ENCODE results near the gene THBS2. TPM values are rescaled to one million over a fixed set of nuclear protein-coding genes. Genes with fewer than 3 reads are reported as not detected.

The THBS2 gene
- total and polyA plus RNA-seq, 2 donors (not counting 3 experiments of a cell fraction or from before 2014, with no cell fraction given): 0.08 TPM; not detected in 1

DNA sequence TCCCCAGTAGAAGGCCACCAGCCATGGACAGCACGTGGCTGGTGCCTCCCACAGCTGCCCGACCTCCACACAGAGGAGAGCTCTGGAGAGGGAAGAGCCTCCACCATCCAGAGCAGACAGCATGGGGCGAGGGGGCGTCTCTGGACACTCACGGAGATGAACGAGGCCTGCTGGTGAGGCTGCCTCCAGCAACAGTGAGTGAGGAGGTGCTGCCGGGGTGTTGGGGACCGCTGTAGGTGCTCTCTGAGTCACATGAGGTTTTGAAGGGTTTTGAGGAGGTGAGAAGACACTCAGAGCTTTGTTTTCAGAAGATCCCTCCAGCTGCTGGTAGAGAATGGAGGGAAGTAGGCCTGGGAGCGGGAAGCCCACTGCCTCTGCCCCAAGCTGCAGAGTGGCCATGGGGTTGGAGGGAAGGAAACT, 65.6 kb downstream of the THBS2 start:
- H3K79me2 ChIP-seq (ENCODE audit: control insufficient read depth, insufficient read depth, low read length): no peaks in the 10 kb centered on the region
- dilution Hi-C loops (cut with MboI; ENCODE audit: extremely low pct_ligation_motif_present, low sequenced_read_pairs): no loop called here
- H3K4me2 ChIP-seq (ENCODE audit: insufficient read depth, low read length): no peak overlapping the region
- FAIRE-seq: no peak
- no peaks in the 10 kb centered on the region for H4K20me1 ChIP-seq (replicated peaks; ENCODE audit: control insufficient read depth, extremely low read depth, insufficient read depth, low read length)
- POLR2A ChIA-PET: no interaction called here
- BruUV-seq (replicated peaks): no TSS peak
- H2AFZ ChIP-seq (ENCODE audit: low read depth, low read length): no peak overlapping the region
- H3K4me1 ChIP-seq (ENCODE audit: control insufficient read depth, extremely low read depth, insufficient read depth, low read length): no peaks in the 10 kb centered on the region
- no peaks in the 10 kb centered on the region for H3K9me1 ChIP-seq (replicated peaks; ENCODE audit: control insufficient read depth, extremely low read depth, insufficient read depth, low read length)
- DNase-seq (ENCODE audit: low read depth, low spot score): no peak
- no peaks in the 10 kb centered on the region for H3K27me3 ChIP-seq (ENCODE audit: control insufficient read depth in 2 of 2, insufficient read depth in 2 of 2, low read length in 2 of 2)
- H3K27ac ChIP-seq (ENCODE audit: insufficient read depth, low read depth, low read length): no peak overlapping the region
- H3K36me3 ChIP-seq (ENCODE audit: control insufficient read depth in 2 of 2, extremely low read depth in 1 of 2, insufficient read depth in 2 of 2, low read length in 2 of 2): no peaks in the 10 kb centered on the region
- no peak overlapping the region for H3K4me3 ChIP-seq (replicated peaks in 1 of 3; ENCODE audit: insufficient read depth in 1 of 3, low read depth in 1 of 3, low read length in 3 of 3)
- CTCF ChIA-PET: no interaction called here
- intact Hi-C loops (cut with micrococcal nuclease): no loop called here
- H3K9ac ChIP-seq (replicated peaks; ENCODE audit: extremely low read depth, insufficient read depth, low read length): no peak overlapping the region
- H3K9me3 ChIP-seq (replicated peaks; ENCODE audit: control insufficient read depth, insufficient read depth, low read length): no peaks in the 10 kb centered on the region
- TF ChIP-seq EZH2 (IDR thresholded peaks at IDR 0.05; ENCODE audit: borderline replicate concordance, low read depth, low read length, severe bottlenecking) (no peak), POLR2AphosphoS5 (IDR thresholded peaks at IDR 0.05; ENCODE audit: insufficient read depth, low read depth, low read length) (no peak), MAX (IDR thresholded peaks at IDR 0.05; ENCODE audit: insufficient read depth, insufficient read length) (no peak), FOS (IDR thresholded peaks at IDR 0.05; ENCODE audit: borderline replicate concordance, insufficient read depth, low read length) (no peak), GATA2 (IDR thresholded peaks at IDR 0.05; ENCODE audit: insufficient read depth, insufficient read length, low read depth, low read length) (no peak), JUN (IDR thresholded peaks at IDR 0.05; ENCODE audit: borderline replicate concordance, insufficient read depth, insufficient read length, low read depth) (no peak), POLR2A (IDR thresholded peaks at IDR 0.05; ENCODE audit: low read depth, low read length) (no peak), MYC (IDR thresholded peaks at IDR 0.05; ENCODE audit: low read depth, low read length) (no peak)
- TF ChIP-seq, protein P1, sequence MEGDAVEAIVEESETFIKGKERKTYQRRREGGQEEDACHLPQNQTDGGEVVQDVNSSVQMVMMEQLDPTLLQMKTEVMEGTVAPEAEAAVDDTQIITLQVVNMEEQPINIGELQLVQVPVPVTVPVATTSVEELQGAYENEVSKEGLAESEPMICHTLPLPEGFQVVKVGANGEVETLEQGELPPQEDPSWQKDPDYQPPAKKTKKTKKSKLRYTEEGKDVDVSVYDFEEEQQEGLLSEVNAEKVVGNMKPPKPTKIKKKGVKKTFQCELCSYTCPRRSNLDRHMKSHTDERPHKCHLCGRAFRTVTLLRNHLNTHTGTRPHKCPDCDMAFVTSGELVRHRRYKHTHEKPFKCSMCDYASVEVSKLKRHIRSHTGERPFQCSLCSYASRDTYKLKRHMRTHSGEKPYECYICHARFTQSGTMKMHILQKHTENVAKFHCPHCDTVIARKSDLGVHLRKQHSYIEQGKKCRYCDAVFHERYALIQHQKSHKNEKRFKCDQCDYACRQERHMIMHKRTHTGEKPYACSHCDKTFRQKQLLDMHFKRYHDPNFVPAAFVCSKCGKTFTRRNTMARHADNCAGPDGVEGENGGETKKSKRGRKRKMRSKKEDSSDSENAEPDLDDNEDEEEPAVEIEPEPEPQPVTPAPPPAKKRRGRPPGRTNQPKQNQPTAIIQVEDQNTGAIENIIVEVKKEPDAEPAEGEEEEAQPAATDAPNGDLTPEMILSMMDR (IDR thresholded peaks at IDR 0.05; ENCODE audit: extremely low read depth in 1 of 2, insufficient read depth in 1 of 2, low read depth in 1 of 2, low read length in 2 of 2): no peak
